C4-2B (cell line): Measurements from ENCODE around the gene PTPRD.

Source experiments
- H3K27ac ChIP-seq: fragments of 450-650 bp; 2 replicates; pipeline ENCODE4 v1.5.1; 2017
- CTCF ChIP-seq: fragments of 450-650 bp; conservative IDR thresholded peaks from 2 replicates; pipeline ENCODE4 v1.5.1; 2017; ENCODE audit warnings: mild to moderate bottlenecking
- ZFX ChIP-seq: fragments of 450-650 bp; IDR thresholded peaks from 2 replicates; pipeline ENCODE4 v1.6.1; 2017

The PTPRD gene

GRCh38 chr9:10613419-10613818 lies 617 bp upstream of the PTPRD start:
- TF ChIP-seq ZFX, result no peak
- no peak overlapping the region for H3K27ac ChIP-seq

- TF ChIP-seq CTCF, result no peak
- TF ChIP-seq ZFX, result no peak
- H3K27ac ChIP-seq, result no peak overlapping the region
These were observed 7.4 kb downstream of the PTPRD start for GRCh38 chr9:10605388-10605787.

- H3K27ac ChIP-seq, result no peak overlapping the region
- TF ChIP-seq ZFX (no peak), CTCF (no peak)
These were observed 7.9 kb downstream of the PTPRD start for GRCh38 chr9:10604927-10605326.

- no peak overlapping the region for H3K27ac ChIP-seq
- TF ChIP-seq ZFX, result no peak
These were observed 15.0 kb downstream of the PTPRD start for GRCh38 chr9:10597801-10598200.

GRCh38 chr9:10594482-10594881 lies 18.3 kb downstream of the PTPRD start:
- TF ChIP-seq CTCF (no peak), ZFX (no peak)
- no peak overlapping the region for H3K27ac ChIP-seq

GRCh38 chr9:10586407-10586806 lies 26.4 kb downstream of the PTPRD start:
- no peak overlapping the region for H3K27ac ChIP-seq
- TF ChIP-seq CTCF (no peak), ZFX (no peak)

- no peak overlapping the region for H3K27ac ChIP-seq
- TF ChIP-seq CTCF, result no peak
- TF ChIP-seq ZFX, result no peak
These were observed 41.1 kb downstream of the PTPRD start for GRCh38 chr9:10571699-10572098.

GRCh38 chr9:10566848-10567247 lies 46.0 kb downstream of the PTPRD start:
- TF ChIP-seq CTCF (no peak), ZFX (no peak)
- H3K27ac ChIP-seq, result no peak overlapping the region
